ENCODE measurements around the gene DNAH6. TPM values are rescaled to one million over a fixed set of nuclear protein-coding genes. Genes with fewer than 3 reads are reported as not detected.

The DNAH6 gene
- total and polyA plus RNA-seq, 2 of the 8 experiments (the other 6 are each of a cell fraction or from before 2014, with no cell fraction given): 0.06 to 0.43 TPM

GRCh38 chr2:84519332-84519957 is 3.1 kb downstream of the DNAH6 start:
- Histone ChIP-seq H4K91ac (replicated peaks; ENCODE audit: insufficient read length, low read length) (no peak overlapping the region), H3K23ac (ENCODE audit: insufficient read length) (no peak overlapping the region), H3K27me3 (replicated peaks in 1 of 4; ENCODE audit: control insufficient read depth in 3 of 4, extremely low read depth in 1 of 4, insufficient read depth in 3 of 4, low read length in 3 of 4) (no peaks in the 10 kb centered on the region; a peak in 1 of 7 replicates), H3K4ac (replicated peaks; ENCODE audit: insufficient read length, low read depth, low read length) (no peak overlapping the region), H2BK5ac (ENCODE audit: low read depth, low read length) (no peak overlapping the region), H3K18ac (ENCODE audit: extremely low read depth, low read length) (no peak overlapping the region), H2AFZ (ENCODE audit: low read length) (no peak overlapping the region), H2BK20ac (ENCODE audit: low read length) (no peak overlapping the region), H4K20me1 (replicated peaks in 1 of 2; ENCODE audit: control insufficient read depth in 1 of 2, insufficient read depth in 2 of 2, low read length in 2 of 2) (no peaks in the 10 kb centered on the region), H2BK15ac (ENCODE audit: low read length) (no peak overlapping the region), H3K9me3 (ENCODE audit: insufficient read depth in 2 of 2, low read depth in 1 of 2, low read length in 1 of 2) (no peaks in the 10 kb centered on the region), H3K4me2 (ENCODE audit: insufficient read depth in 1 of 2, low read depth in 2 of 2, low read length in 2 of 2) (no peak overlapping the region), H3K4me1 (replicated peaks in 1 of 4; ENCODE audit: control insufficient read depth in 3 of 4, insufficient read depth in 4 of 4, low read length in 3 of 4) (peaks cover 0 to 4% (median 3%) of the 10 kb centered on the region in 4 experiments; a peak in 2 of 7 replicates), H3K79me1 (ENCODE audit: low read depth, low read length) (no peaks in the 10 kb centered on the region), H2BK120ac (replicated peaks; ENCODE audit: low read depth, low read length) (no peak overlapping the region), H2BK12ac (ENCODE audit: low read depth, low read length) (no peak overlapping the region), H3K23me2 (ENCODE audit: low read depth, low read length) (peaks cover 2% of the 10 kb centered on the region; the same call in 1 of the 2 replicates), H4K8ac (ENCODE audit: extremely low read depth, insufficient read depth, low read length) (no peak overlapping the region), H3K14ac (ENCODE audit: insufficient read length) (no peak overlapping the region), H3K36me3 (ENCODE audit: control insufficient read depth in 2 of 4, insufficient read depth in 4 of 4, low read length in 3 of 4) (no peaks in the 10 kb centered on the region), H4K5ac (ENCODE audit: insufficient read length, low read depth, low read length) (no peak overlapping the region), H3K9ac (replicated peaks in 1 of 4; ENCODE audit: extremely low read depth in 1 of 4, low read depth in 3 of 4, low read length in 3 of 4) (no peak overlapping the region), H3K56ac (replicated peaks; ENCODE audit: insufficient read length, low read depth, low read length) (no peak overlapping the region), H3K4me3 (ENCODE audit: extremely low read depth in 1 of 4, insufficient read depth in 2 of 4, low read depth in 3 of 4, low read length in 4 of 4) (no peak overlapping the region), H2AK5ac (ENCODE audit: low read depth, low read length) (no peak overlapping the region), H3K27ac (ENCODE audit: low read depth, low read length) (no peak overlapping the region), H3K79me2 (ENCODE audit: control insufficient read depth in 1 of 2, insufficient read depth in 2 of 2, low read length in 2 of 2) (no peaks in the 10 kb centered on the region)
- ChIA-PET POLR2A (ENCODE audit: partially characterized antibody) (no interaction called here), CTCF (ENCODE audit: partially characterized antibody) (interaction anchor here (0.6 to 1.0 kb wide), 2 partner anchors 112 to 119 kb away, joined by 3 to 4 read pairs; no protein-coding TSS in a partner anchor)
- FAIRE-seq: no peak
- DNase-seq (ENCODE audit: low read depth in 1 of 2, low spot score in 2 of 2): no peak
- TF ChIP-seq, protein P1, sequence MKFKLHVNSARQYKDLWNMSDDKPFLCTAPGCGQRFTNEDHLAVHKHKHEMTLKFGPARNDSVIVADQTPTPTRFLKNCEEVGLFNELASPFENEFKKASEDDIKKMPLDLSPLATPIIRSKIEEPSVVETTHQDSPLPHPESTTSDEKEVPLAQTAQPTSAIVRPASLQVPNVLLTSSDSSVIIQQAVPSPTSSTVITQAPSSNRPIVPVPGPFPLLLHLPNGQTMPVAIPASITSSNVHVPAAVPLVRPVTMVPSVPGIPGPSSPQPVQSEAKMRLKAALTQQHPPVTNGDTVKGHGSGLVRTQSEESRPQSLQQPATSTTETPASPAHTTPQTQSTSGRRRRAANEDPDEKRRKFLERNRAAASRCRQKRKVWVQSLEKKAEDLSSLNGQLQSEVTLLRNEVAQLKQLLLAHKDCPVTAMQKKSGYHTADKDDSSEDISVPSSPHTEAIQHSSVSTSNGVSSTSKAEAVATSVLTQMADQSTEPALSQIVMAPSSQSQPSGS (IDR thresholded peaks at IDR 0.05; ENCODE audit: low read length): no peak
- no peak for TF ChIP-seq CREB1 (IDR thresholded peaks at IDR 0.05)
